Measurements from ENCODE around the gene GUCD1. TPM values are rescaled to one million over a fixed set of nuclear protein-coding genes. Genes with fewer than 3 reads are reported as not detected.

The GUCD1 gene
- total RNA-seq, 1 experiment from 2014 or later: 48.7 TPM

- ChIA-PET POLR2A (no interaction called here), CTCF (interaction anchor here (0.7 to 1.1 kb wide), 3 partner anchors 12 to 89 kb away, joined by 3 to 4 read pairs (median 4); no protein-coding TSS in a partner anchor), RAD21 (ENCODE audit: low non-redundant PET in 1 of 2, low total read pairs in 2 of 2, uncharacterized antibody in 2 of 2, unreplicated experiment in 2 of 2) (no interaction called here)
- Histone ChIP-seq H3K9ac (ENCODE audit: low read length) (no peak overlapping the region), H4K20me1 (ENCODE audit: insufficient read depth) (no peaks in the 10 kb centered on the region), H3K9me3 (ENCODE audit: control insufficient read depth in 1 of 2, insufficient read depth in 1 of 2, low read depth in 1 of 2, low read length in 2 of 2) (no peaks in the 10 kb centered on the region), H3K79me2 (ENCODE audit: insufficient read depth, low read length) (no peaks in the 10 kb centered on the region), H3K9me2 (ENCODE audit: insufficient read depth) (no peaks in the 10 kb centered on the region), H3K4me3 (replicated peaks in 1 of 2; ENCODE audit: low read depth in 1 of 2, low read length in 2 of 2) (no peak overlapping the region), H3K27me3 (ENCODE audit: insufficient read depth, low read length) (peaks cover 4% of the 10 kb centered on the region; the same call in 1 of the 2 replicates), H2AFZ (ENCODE audit: low read depth, low read length, poor library complexity, severe bottlenecking) (no peak overlapping the region), H3K4me2 (ENCODE audit: low read length) (no peak overlapping the region), H3K4me1 (ENCODE audit: control insufficient read depth in 1 of 2, insufficient read depth in 2 of 2, low read length in 2 of 2) (peaks cover 0 to 5% of the 10 kb centered on the region in 2 experiments; a peak in 1 of 4 replicates), H3K27ac (ENCODE audit: low read depth, low read length) (no peak overlapping the region), H3K36me3 (ENCODE audit: control insufficient read depth in 1 of 2, insufficient read depth in 2 of 2, low read length in 2 of 2) (no peaks in the 10 kb centered on the region)
- DNase-seq (ENCODE audit: low read depth, low spot score): no peak
- intact Hi-C loops (cut with micrococcal nuclease): no loop called here
- no TSS peak for BruUV-seq (replicated peaks)
- ATAC-seq: no peak
- TF ChIP-seq ELF1 (IDR thresholded peaks at IDR 0.05; ENCODE audit: borderline replicate concordance, low read depth): no peak
- no peak for TF ChIP-seq SP1 (IDR thresholded peaks at IDR 0.05; ENCODE audit: low read depth)
- no peak for TF ChIP-seq RAD21 (IDR thresholded peaks at IDR 0.05; ENCODE audit: low read depth)
- no peak for TF ChIP-seq POLR2A (IDR thresholded peaks at IDR 0.05; ENCODE audit: borderline replicate concordance, extremely low read depth, insufficient read depth, insufficient read length)
- TF ChIP-seq EZH2phosphoT487 (IDR thresholded peaks at IDR 0.05; ENCODE audit: borderline replicate concordance): no peak
- TF ChIP-seq EGR1 (IDR thresholded peaks at IDR 0.05; ENCODE audit: low read depth): no peak
- no peak for TF ChIP-seq ZNF274 (IDR thresholded peaks at IDR 0.05; ENCODE audit: low read depth, low read length)
- no peak for TF ChIP-seq CBX3 (IDR thresholded peaks at IDR 0.05; ENCODE audit: low read depth)
- TF ChIP-seq REST (IDR thresholded peaks at IDR 0.05; ENCODE audit: low read depth): no peak
- TF ChIP-seq ZBTB33 (IDR thresholded peaks at IDR 0.05; ENCODE audit: extremely low read depth, insufficient replicate concordance, low read length): no peak
- no peak for TF ChIP-seq CEBPB (IDR thresholded peaks at IDR 0.05; ENCODE audit: low read depth)
- no peak for TF ChIP-seq ATF3 (IDR thresholded peaks at IDR 0.05)
Observed at GRCh38 chr22:24510637-24511625, 44.0 kb downstream of the GUCD1 start.
